Measurements from ENCODE around the gene DHX40.
"Not testable (repeated sequence)": the region's sequence is repeated elsewhere in the genome, so short reads cannot be mapped to it uniquely, and the experiment has no call there.

DHX40 gene

GRCh38 chr17:59565171-59565958, at the start of gene DHX40:
Gene DHX40, plus strand, starts transcription at chr17:59565610. Its CDS starts 62 bp downstream, at chr17:59565672.
- peak; percentile 89 for DNase-seq

- no peak for DNase-seq
Observed at GRCh38 chr17:59516451-59516850, 49.0 kb upstream of the DHX40 start.

GRCh38 chr17:59519132-59519531, 46.3 kb upstream of the DHX40 start:
- no peak for DNase-seq

- no peak for DNase-seq
Observed at GRCh38 chr17:59520251-59520650, 45.2 kb upstream of the DHX40 start.

- no peak for DNase-seq
Observed at GRCh38 chr17:59521465-59522126, 43.8 kb upstream of the DHX40 start.

- not testable (repeated sequence) for DNase-seq
Observed at GRCh38 chr17:59524930-59525329, 40.5 kb upstream of the DHX40 start.

GRCh38 chr17:59525668-59526067, 39.7 kb upstream of the DHX40 start:
- DNase-seq, result no peak

GRCh38 chr17:59526451-59526850, 39.0 kb upstream of the DHX40 start:
- DNase-seq, result no peak

GRCh38 chr17:59527325-59527917, 38.0 kb upstream of the DHX40 start:
- DNase-seq, result no peak

GRCh38 chr17:59527931-59528330, 37.5 kb upstream of the DHX40 start:
- DNase-seq, result no peak

GRCh38 chr17:59530531-59530930, 34.9 kb upstream of the DHX40 start:
- DNase-seq, result no peak

- DNase-seq, result no peak
Observed at GRCh38 chr17:59533694-59534093, 31.7 kb upstream of the DHX40 start.

- no peak for DNase-seq
Observed at GRCh38 chr17:59534583-59534982, 30.8 kb upstream of the DHX40 start.

GRCh38 chr17:59538195-59538909, 27.1 kb upstream of the DHX40 start:
- no peak for DNase-seq

GRCh38 chr17:59542960-59543635, 22.3 kb upstream of the DHX40 start:
- no peak for DNase-seq

- no peak for DNase-seq
Observed at GRCh38 chr17:59545942-59546341, 19.5 kb upstream of the DHX40 start.

GRCh38 chr17:59547131-59547915, 18.1 kb upstream of the DHX40 start:
- DNase-seq, result no peak

- DNase-seq, result not testable (repeated sequence)
Observed at GRCh38 chr17:59548985-59549384, 16.4 kb upstream of the DHX40 start.

GRCh38 chr17:59550703-59551102, 14.7 kb upstream of the DHX40 start:
- no peak for DNase-seq

GRCh38 chr17:59558039-59558438, 7.4 kb upstream of the DHX40 start:
- DNase-seq, result no peak

GRCh38 chr17:59558953-59559352, 6.5 kb upstream of the DHX40 start:
- no peak for DNase-seq

- DNase-seq, result peak; percentile 6
Observed at GRCh38 chr17:59561042-59561441, 4.4 kb upstream of the DHX40 start.
